ENCODE results near the gene MTA1.

DNA sequence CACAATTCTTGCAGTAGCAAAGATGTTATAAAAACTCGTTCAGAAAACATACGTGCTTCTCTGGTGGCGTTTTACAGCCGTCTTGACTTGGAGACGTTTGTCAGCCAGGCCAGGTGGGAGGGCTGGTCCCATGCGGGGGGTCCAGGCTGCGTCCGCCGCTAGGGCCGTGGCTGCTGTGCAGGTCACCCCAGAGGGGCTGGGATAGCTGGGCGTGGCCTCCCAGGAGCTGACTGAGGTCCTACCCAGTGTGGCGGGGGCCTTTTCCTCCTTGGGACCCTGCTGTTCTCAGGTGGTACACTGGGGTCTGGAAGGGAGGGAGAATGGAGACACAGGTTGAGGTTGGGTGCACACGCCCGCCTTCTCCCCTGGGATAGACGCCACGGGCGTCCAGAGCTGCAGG is 25.2 kb downstream of the MTA1 start:
- TF ChIP-seq YY1 (IDR thresholded peaks at IDR 0.05; ENCODE audit: insufficient read depth, insufficient read length) (no peak), ZNF274 (IDR thresholded peaks at IDR 0.05; ENCODE audit: low read depth, low read length) (no peak), SUZ12 (IDR thresholded peaks at IDR 0.05; ENCODE audit: extremely low read depth, insufficient read depth, insufficient read length) (no peak)
